Neural cell (in vitro differentiated cells): ENCODE results near the gene ZDHHC8.

ENCODE experiments used
- EP300 ChIP-seq: fragments of 450-650 bp; conservative IDR thresholded peaks from 2 replicates; pipeline ENCODE4 v1.6.1; 2014; ENCODE audit warnings: antibody characterized with exemption, mild to moderate bottlenecking, moderate library complexity; ENCODE audit not compliant: poor library complexity, severe bottlenecking
- EZH2 ChIP-seq: fragments of 200-600, 300-800 bp; shearing (Covaris generic), sonication (generic); IDR thresholded peaks from 2 replicates; pipeline ENCODE4 v1.6.1; 2014; ENCODE audit warnings: antibody characterized with exemption, low read length, borderline replicate concordance, mild to moderate bottlenecking; ENCODE audit not compliant: insufficient read depth, poor library complexity, severe bottlenecking
- MXI1 ChIP-seq: fragments of 450-650 bp; conservative IDR thresholded peaks from 2 replicates; pipeline ENCODE4 v1.6.1; 2014; ENCODE audit warnings: antibody characterized with exemption, mild to moderate bottlenecking; ENCODE audit not compliant: poor library complexity, severe bottlenecking
- POLR2AphosphoS5 ChIP-seq: IDR thresholded peaks from 2 replicates; pipeline ENCODE4 v1.6.1; 2012
- REST ChIP-seq: IDR thresholded peaks from 2 replicates; pipeline ENCODE4 v1.6.1; 2012; ENCODE audit warnings: borderline replicate concordance
- SMC3 ChIP-seq: fragments of 450-650 bp; conservative IDR thresholded peaks from 2 replicates; pipeline ENCODE4 v1.6.1; 2014; ENCODE audit warnings: antibody characterized with exemption, mild to moderate bottlenecking, moderate library complexity; ENCODE audit not compliant: poor library complexity
- TF ChIP-seq, protein P1 (sequence below): fragments of 450-650 bp; IDR thresholded peaks from 2 replicates; pipeline ENCODE4 v1.5.1; 2014; ENCODE audit warnings: antibody characterized with exemption, mild to moderate bottlenecking, moderate library complexity; ENCODE audit not compliant: poor library complexity, severe bottlenecking

GRCh38 chr22:20191000-20191515 lies 59.5 kb downstream of the ZDHHC8 start:
- TF ChIP-seq, protein P1, sequence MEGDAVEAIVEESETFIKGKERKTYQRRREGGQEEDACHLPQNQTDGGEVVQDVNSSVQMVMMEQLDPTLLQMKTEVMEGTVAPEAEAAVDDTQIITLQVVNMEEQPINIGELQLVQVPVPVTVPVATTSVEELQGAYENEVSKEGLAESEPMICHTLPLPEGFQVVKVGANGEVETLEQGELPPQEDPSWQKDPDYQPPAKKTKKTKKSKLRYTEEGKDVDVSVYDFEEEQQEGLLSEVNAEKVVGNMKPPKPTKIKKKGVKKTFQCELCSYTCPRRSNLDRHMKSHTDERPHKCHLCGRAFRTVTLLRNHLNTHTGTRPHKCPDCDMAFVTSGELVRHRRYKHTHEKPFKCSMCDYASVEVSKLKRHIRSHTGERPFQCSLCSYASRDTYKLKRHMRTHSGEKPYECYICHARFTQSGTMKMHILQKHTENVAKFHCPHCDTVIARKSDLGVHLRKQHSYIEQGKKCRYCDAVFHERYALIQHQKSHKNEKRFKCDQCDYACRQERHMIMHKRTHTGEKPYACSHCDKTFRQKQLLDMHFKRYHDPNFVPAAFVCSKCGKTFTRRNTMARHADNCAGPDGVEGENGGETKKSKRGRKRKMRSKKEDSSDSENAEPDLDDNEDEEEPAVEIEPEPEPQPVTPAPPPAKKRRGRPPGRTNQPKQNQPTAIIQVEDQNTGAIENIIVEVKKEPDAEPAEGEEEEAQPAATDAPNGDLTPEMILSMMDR: no peak
- TF ChIP-seq EZH2 (no peak), SMC3 (no peak), POLR2AphosphoS5 (no peak), MXI1 (no peak), EP300 (no peak), REST (no peak)
